Common myeloid progenitor, CD34-positive (primary cell): Measurements from ENCODE around the gene COL4A3.

Experiments used
- CTCF ChIA-PET: fragments of 350-600 bp; sonication (Branson Sonifier 250); formaldehyde crosslinking; loops from one replicate; lab custom pipeline; 2021; ENCODE audit warnings: antibody characterized with exemption; lab: Charles Lee
- POLR2A ChIA-PET: fragments of 350-600 bp; sonication (Branson Sonifier 250); formaldehyde crosslinking; loops from one replicate; lab custom pipeline; 2021; ENCODE audit warnings: antibody characterized with exemption; lab: Charles Lee
- DNase-seq, 3 donors: peaks; one replicate each; pipeline versions ENCODE4 v3.0.0 to v3.0.0-alpha.2; 2013
- H3K27ac ChIP-seq, 2 experiments: 1 replicate in 1 of 2; 2 replicates in 1 of 2; pipeline ENCODE4 v1.7.0; 2013; ENCODE audit warnings: inconsistent platforms in 2 of 2, low read length in 2 of 2, mild to moderate bottlenecking in 2 of 2, low read depth in 1 of 2, moderate library complexity in 1 of 2; ENCODE audit not compliant: severe bottlenecking in 2 of 2, insufficient read depth in 1 of 2, poor library complexity in 1 of 2
- H3K27me3 ChIP-seq, 5 experiments: replicated peaks in 2 of 5; 1 replicate in 3 of 5; 2 replicates in 2 of 5; pipeline versions ENCODE4 v1.6.1 to v1.7.0; 2013; ENCODE audit warnings: low read length in 4 of 5, mild to moderate bottlenecking in 2 of 5, moderate library complexity in 2 of 5, inconsistent platforms in 1 of 5; ENCODE audit not compliant: insufficient read depth in 5 of 5, control insufficient read depth in 4 of 5
- H3K36me3 ChIP-seq, 4 experiments: 1 replicate in 2 of 4; 2 replicates in 2 of 4; pipeline versions ENCODE4 v1.6.1 to v1.7.0; 2013; ENCODE audit warnings: low read length in 3 of 4, control low read depth in 1 of 4, mild to moderate bottlenecking in 1 of 4; ENCODE audit not compliant: control insufficient read depth in 4 of 4, insufficient read depth in 4 of 4
- H3K4me1 ChIP-seq, 4 experiments: 1 replicate in 3 of 4; 2 replicates in 1 of 4; pipeline versions ENCODE4 v1.6.1 to v1.7.1; 2013; ENCODE audit warnings: low read length in 3 of 4, mild to moderate bottlenecking in 3 of 4, control low read depth in 1 of 4, inconsistent platforms in 1 of 4, moderate library complexity in 1 of 4; ENCODE audit not compliant: control insufficient read depth in 4 of 4, insufficient read depth in 4 of 4; ENCODE audit errors: control extremely low read depth in 1 of 4
- H3K4me3 ChIP-seq, 7 experiments: 1 replicate in 4 of 7; 2 replicates in 3 of 7; pipeline versions ENCODE4 v1.5.1 to v1.7.0; 2013; ENCODE audit warnings: mild to moderate bottlenecking in 7 of 7, low read length in 6 of 7, moderate library complexity in 6 of 7, inconsistent platforms in 2 of 7, low read depth in 2 of 7, control low read depth in 1 of 7; ENCODE audit not compliant: insufficient read depth in 4 of 7, control insufficient read depth in 1 of 7; ENCODE audit errors: extremely low read depth in 1 of 7
- H3K9me3 ChIP-seq, 5 experiments: 1 replicate in 4 of 5; 2 replicates in 1 of 5; pipeline versions ENCODE4 v1.6.1 to v1.7.1; 2013; ENCODE audit warnings: low read length in 4 of 5, mild to moderate bottlenecking in 2 of 5, inconsistent platforms in 1 of 5, low read depth in 1 of 5, moderate library complexity in 1 of 5; ENCODE audit not compliant: control insufficient read depth in 4 of 5, insufficient read depth in 2 of 5; ENCODE audit errors: control extremely low read depth in 1 of 5
- WGBS: methylation state at CpG from one replicate; pipeline ENCODE4 v1.1.5; 2013; ENCODE audit not compliant: insufficient coverage; 5-methylcytosine and 5-hydroxymethylcytosine counted together

The COL4A3 gene

DNA sequence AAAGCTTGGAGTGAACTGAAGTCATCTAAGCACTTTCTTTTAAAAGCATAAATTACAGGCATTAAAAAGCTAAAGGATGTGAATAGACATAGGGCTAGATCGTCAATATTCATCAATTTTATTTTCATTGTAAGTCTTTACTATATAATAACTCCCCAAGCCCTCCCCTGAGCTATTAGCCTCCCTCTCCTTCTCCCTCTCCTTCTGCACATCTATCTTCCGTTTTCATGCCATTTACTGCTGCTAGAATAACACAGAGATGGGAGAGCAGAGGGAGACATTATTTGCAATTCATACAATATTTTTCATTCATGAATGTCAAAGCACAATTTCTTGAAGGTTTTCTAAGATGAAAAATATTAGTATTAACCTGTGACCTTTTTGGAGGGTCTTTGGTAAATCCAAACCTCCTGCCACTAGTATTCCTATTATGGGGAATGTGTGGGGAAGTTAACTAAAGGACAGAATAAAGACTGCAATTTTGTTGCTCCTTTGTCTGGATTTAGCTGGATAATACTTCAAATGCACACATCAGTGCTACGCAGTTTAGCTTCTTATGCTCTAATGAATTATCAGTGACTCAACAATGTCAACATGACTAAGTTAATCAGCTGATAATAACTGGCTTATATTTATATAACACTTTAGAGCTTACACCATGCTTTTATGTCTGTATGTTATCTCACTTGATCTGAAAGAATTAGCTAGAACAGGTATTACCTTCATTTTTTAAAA lies 132.4 kb downstream of the COL4A3 start:
- H3K36me3 ChIP-seq = no peaks in the 10 kb centered on the region
- no CpG with 5 or more reads among the region's 3 CpGs for WGBS
- H3K27ac ChIP-seq = no peak overlapping the region
- H3K27me3 ChIP-seq = no peaks in the 10 kb centered on the region
- CTCF ChIA-PET = no interaction called here
- no peak for DNase-seq
- H3K4me1 ChIP-seq = no peaks in the 10 kb centered on the region
- POLR2A ChIA-PET = no interaction called here
- H3K4me3 ChIP-seq = no peak overlapping the region
- no peaks in the 10 kb centered on the region for H3K9me3 ChIP-seq

- H3K36me3 ChIP-seq = no peaks in the 10 kb centered on the region
- H3K27ac ChIP-seq = no peak overlapping the region
- no peaks in the 10 kb centered on the region for H3K9me3 ChIP-seq
- H3K4me1 ChIP-seq = no peaks in the 10 kb centered on the region
- CTCF ChIA-PET = no interaction called here
- POLR2A ChIA-PET = no interaction called here
- H3K4me3 ChIP-seq = no peak overlapping the region
- WGBS = no CpG with 5 or more reads among the region's 1 CpG
- no peak for DNase-seq
- H3K27me3 ChIP-seq = no peaks in the 10 kb centered on the region
Measured at GRCh38 chr2:227301523-227301922, 137.1 kb downstream of the COL4A3 start.

GRCh38 chr2:227308784-227309183 lies 144.4 kb downstream of the COL4A3 start:
- H3K4me3 ChIP-seq = no peak overlapping the region
- 91% methylated on average over 3 of the region's 4 CpGs for WGBS
- ChIA-PET CTCF (no interaction called here), POLR2A (no interaction called here)
- H3K9me3 ChIP-seq = no peaks in the 10 kb centered on the region
- no peaks in the 10 kb centered on the region for H3K36me3 ChIP-seq
- no peak for DNase-seq
- H3K4me1 ChIP-seq = no peaks in the 10 kb centered on the region
- no peaks in the 10 kb centered on the region for H3K27me3 ChIP-seq
- H3K27ac ChIP-seq = no peak overlapping the region

DNA sequence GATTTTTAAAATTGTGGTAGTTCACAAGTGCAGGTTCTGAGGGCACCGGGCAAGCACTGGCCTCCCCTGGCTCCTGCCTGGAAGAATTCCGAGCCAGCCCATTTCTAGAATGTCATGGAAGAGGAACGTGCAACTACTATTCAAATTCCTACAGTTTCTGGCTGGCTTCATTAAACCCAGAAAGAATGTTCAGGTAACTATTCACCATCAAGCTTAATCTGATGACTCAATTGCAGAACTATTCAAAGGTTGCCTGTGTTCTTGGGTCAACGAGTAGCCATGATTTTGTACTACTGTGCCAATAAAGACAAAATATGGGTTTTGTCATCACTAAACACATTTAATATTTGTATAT lies 146.3 kb downstream of the COL4A3 start:
- WGBS = 97% methylated on average over 3 of the region's 4 CpGs
- ChIA-PET CTCF (no interaction called here), POLR2A (no interaction called here)

GRCh38 chr2:227311861-227312506 lies 147.6 kb downstream of the COL4A3 start:
- DNase-seq = no peak
- Histone ChIP-seq H3K9me3 (no peaks in the 10 kb centered on the region), H3K4me3 (no peak overlapping the region), H3K4me1 (no peaks in the 10 kb centered on the region), H3K36me3 (no peaks in the 10 kb centered on the region), H3K27ac (no peak overlapping the region), H3K27me3 (no peaks in the 10 kb centered on the region)
- WGBS = 100% methylated on average over 2 of the region's 5 CpGs
- ChIA-PET CTCF (no interaction called here), POLR2A (no interaction called here)

More for the DNA sequence above, 146.3 kb downstream of the COL4A3 start:
- no peak for DNase-seq
- no peaks in the 10 kb centered on the region for H3K36me3 ChIP-seq
- no peaks in the 10 kb centered on the region for H3K27me3 ChIP-seq
- H3K4me3 ChIP-seq = no peak overlapping the region
- H3K9me3 ChIP-seq = no peaks in the 10 kb centered on the region
- no peaks in the 10 kb centered on the region for H3K4me1 ChIP-seq
- H3K27ac ChIP-seq = no peak overlapping the region

DNA sequence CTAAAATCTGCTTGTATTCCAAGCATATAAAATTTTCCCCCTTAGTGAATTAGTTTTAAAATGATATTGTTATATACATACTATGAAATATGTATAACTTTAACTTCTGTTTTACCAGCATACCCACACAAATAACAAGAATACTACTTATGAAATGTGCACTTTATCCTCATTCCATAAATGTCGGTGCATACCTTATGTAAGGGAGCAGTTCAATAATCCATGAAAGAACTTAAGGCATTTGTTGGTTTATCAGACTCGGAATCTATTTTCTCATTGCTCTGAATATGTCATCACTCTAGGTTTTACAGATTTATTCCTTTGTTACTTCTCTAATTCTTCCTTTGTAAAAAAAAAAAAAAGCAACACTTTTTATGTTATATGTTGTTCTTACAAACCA lies 148.2 kb downstream of the COL4A3 start:
- Histone ChIP-seq H3K36me3 (no peaks in the 10 kb centered on the region), H3K4me1 (no peaks in the 10 kb centered on the region), H3K27me3 (no peaks in the 10 kb centered on the region), H3K4me3 (no peak overlapping the region), H3K27ac (no peak overlapping the region), H3K9me3 (no peaks in the 10 kb centered on the region)
- WGBS = no CpG with 5 or more reads among the region's 2 CpGs
- ChIA-PET CTCF (no interaction called here), POLR2A (no interaction called here)
- no peak for DNase-seq

DNA sequence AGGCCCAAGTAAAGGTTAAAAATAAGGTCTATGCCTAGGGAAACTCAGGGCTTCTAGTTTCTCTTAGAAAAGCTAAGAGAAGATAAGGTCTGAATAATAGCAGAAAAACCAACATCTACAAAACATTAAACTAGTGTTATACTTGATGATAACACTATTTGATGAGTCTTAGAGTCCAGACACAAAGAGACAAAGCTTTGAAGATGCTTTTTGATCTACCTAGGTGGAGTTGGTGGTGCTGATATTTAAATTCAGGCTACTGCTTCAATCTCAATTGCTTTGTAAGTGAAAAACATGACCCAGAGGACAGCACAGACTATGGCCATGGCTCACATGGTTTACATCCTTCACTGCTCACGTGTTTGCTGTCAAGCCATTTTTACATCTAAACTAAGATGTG lies 148.9 kb downstream of the COL4A3 start:
- H3K4me1 ChIP-seq = no peaks in the 10 kb centered on the region
- CTCF ChIA-PET = no interaction called here
- H3K27ac ChIP-seq = no peak overlapping the region
- POLR2A ChIA-PET = no interaction called here
- 100% methylated on average over 1 of the region's 1 CpG for WGBS
- H3K4me3 ChIP-seq = no peak overlapping the region
- no peaks in the 10 kb centered on the region for H3K27me3 ChIP-seq
- H3K36me3 ChIP-seq = no peaks in the 10 kb centered on the region
- no peak for DNase-seq
- peaks cover 0 to 2% (median 0%) of the 10 kb centered on the region in 5 experiments for H3K9me3 ChIP-seq
